Right lung (tissue), 5 donors: Measurements from ENCODE around the gene CD82. TPM values are rescaled to one million over a fixed set of nuclear protein-coding genes. Genes with fewer than 3 reads are reported as not detected.

Experiments
- DNase-seq, 2 donors: peaks; one replicate each; pipeline ENCODE4 v3.0.0-alpha.2; 2013
- polyA plus RNA-seq, 5 donors: library from polyadenylated mRNA; unstranded; fragments of 120-200 nt; gene quantifications; one replicate each; pipeline versions ENCODE4 v1.2.1 to v1.2.3, GENCODE V29; 2013; ENCODE audit warnings: inconsistent platforms in 1 of 5, low replicate concordance in 1 of 5; ENCODE audit not compliant: insufficient read length in 5 of 5, insufficient read depth in 1 of 5

The CD82 gene
- polyA plus RNA-seq, 5 donors = 36.7 to 106 (median 48.2) TPM

DNA sequence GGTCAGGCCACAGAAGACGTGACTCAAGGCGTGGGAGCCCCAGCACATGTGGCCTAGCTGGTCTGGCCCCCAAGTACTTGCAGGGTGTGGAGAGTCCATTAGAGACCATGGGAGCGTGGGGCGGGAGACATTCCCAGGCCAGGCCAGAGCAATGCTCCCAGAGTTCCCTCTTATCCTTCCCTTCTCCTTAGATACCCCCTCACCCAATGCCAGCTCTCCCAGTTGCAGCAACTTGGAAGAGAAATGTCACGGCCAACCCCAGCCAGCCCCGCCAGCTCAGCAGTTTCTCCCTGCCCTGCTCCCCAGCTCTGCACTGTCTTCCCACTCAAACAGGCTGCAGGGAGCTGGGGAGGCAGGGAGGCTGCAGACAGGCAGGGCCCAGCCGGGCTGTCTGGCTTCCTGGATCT lies 95.9 kb downstream of the CD82 start:
- no peak for DNase-seq

Other genes with a start within 250 kb of the CD82 start
- 10 to 100 TPM; 48.9 to 74.5 (median 64.7) TPM for gene TSPAN18, start 161.3 kb downstream of the CD82 start, polyA plus RNA-seq